Midbrain (tissue), 1 donor: ENCODE measurements around the gene PRSS48.
A peak's percentile ranks its signal among the peaks of the same experiment; 100 is the strongest.
"Not testable (repeated sequence)": the region's sequence is repeated elsewhere in the genome, so short reads cannot be mapped to it uniquely, and the experiment has no call there.

Source experiments
- DNase-seq: peaks from one replicate; lab custom pipeline; 2025; lab: John Stamatoyannopoulos, UW

Gene PRSS48

GRCh38 chr4:151318307-151319006 lies 41.5 kb downstream of the PRSS48 start:
- no peak for DNase-seq

GRCh38 chr4:151319490-151319889 lies 42.5 kb downstream of the PRSS48 start:
- DNase-seq: no peak

GRCh38 chr4:151321586-151321985 lies 44.6 kb downstream of the PRSS48 start:
- no peak for DNase-seq

DNA sequence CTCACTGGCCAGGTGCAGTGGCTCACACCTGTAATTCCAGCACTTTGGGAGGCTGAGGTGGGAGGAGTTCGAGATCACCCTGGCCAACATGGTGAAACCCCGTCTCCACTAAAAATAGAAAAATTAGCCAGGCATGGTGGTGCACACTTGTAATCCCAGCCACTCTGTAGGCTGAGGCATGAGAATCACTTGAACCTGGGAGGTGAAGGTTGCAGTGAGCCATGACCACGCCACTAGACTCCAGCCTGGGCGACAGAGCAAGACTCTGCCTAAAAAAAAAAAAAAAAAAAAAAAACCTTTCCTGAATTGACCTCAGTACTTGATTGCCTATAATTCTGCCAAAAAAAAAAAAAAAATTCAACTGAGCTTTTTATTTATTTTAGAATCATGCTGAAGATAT lies 45.2 kb downstream of the PRSS48 start:
- not testable (repeated sequence) for DNase-seq

- no peak for DNase-seq
These were observed 45.6 kb downstream of the PRSS48 start for GRCh38 chr4:151322570-151322969.

DNA sequence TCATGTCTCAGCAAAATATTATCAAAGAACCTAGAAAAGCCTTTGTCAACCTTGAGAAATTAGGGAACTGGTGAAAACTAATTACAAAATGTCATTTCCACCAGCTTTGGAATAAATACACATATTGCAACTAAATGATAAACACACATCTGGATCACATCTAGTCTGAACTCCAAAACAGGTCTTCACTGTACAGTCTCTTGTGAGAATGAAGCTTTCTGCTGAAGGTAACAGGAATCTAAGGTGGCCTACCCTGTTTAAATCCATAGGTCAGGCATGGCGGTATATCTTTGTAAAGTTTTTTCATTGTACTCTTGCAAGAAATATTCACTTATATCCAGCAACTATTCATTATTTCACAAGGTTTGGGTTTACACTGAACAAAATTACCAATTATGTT lies 46.7 kb downstream of the PRSS48 start:
- no peak for DNase-seq

GRCh38 chr4:151324124-151324751 lies 47.3 kb downstream of the PRSS48 start:
- peak; percentile 38 for DNase-seq

DNA sequence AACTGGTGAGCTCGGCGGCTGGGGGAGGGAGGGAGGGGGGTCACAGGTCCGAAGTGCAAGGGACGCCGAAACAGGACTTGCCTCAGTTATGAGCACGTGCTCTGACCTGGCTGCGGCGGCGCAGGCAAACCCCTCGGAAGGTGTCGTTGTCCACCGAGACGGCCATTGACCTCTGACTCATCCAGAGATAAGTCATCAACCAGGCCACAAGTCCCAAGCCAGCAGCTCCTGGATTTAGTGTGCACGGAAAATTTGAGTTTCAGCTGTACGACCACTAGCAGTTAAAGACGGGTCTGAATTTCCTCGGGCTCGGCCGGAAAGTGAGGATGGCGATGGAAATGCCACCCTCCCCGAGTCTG lies 47.8 kb downstream of the PRSS48 start:
- DNase-seq: peak; percentile 38

GRCh38 chr4:151325111-151325948 lies 48.4 kb downstream of the PRSS48 start, which contains the start of gene SH3D19:
Gene SH3D19 (minus strand): TSS chr4:151325605. CDS start chr4:151325352, 253 bp downstream.
- DNase-seq: peak; percentile 45

- no peak for DNase-seq
These were observed 48.9 kb downstream of the PRSS48 start for GRCh38 chr4:151325949-151326246.

DNA sequence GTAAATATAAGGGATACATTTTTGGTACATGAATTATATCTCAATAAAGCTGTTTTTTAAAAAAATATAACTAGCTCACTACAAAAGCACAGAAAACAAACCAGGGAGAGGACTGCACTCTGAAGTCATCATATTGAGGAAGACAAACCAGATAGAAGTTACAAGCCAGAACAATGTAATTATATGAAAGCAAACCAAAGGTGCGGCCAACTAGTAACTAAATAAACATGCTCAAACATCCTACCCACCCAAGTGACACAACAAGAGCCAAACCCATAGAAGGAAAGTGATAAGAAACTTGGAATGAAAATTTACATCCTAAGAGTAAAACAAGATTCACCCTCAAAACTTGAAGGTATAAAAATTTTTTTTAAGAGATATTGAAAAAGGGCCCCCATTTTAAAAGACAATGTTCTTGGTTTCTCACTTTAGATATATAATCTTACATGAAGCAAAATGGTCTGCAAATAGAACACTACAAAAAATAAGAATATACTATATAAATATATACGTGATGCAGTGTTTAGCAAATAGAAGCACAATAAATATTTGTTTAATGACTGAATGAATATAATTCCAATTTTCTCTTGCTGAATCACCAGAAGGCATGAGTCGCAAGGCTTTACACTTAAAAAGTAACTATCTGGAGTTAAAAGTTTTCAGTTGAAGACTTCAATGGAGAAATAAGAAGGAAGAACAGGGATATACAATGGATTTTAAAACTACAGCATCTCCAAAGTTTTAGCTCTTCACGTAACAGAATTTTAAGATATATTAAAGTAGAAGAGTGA lies 52.5 kb downstream of the PRSS48 start:
- no peak for DNase-seq

DNA sequence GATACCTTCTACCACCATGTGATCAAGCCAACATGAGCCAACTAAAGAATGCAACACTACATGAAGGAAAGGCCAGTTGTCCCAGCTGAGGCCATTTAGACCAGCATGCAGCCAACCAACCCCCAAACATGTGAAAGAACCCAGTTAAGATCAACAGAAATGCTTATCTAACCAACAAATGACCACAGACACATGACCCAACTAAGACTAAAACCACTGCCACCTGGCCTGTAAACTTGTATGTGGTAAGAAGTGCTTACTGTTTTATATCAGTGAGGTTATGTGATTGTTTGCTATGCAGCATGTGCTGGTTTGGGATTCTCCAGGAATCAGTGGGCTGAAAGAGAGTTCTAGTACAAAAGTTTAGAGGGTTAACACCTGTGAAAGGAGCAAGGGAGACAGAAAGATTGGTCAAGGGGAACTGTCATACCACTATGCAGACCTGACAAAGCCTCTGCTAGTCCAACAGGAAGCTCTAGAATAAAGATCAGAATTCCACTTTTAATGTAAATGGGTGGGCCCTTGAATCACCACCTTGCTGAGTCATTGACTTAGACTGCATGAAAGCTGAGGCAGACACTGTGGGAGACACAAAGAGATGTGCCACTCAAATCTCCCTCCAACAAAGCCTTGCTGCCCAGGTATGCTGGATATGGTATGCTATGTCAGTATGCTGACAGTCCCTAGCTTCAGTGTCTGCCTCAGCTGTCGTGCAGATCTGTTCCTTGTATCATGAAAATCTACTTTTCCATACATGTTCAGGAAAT lies 54.5 kb downstream of the PRSS48 start:
- no peak for DNase-seq

DNA sequence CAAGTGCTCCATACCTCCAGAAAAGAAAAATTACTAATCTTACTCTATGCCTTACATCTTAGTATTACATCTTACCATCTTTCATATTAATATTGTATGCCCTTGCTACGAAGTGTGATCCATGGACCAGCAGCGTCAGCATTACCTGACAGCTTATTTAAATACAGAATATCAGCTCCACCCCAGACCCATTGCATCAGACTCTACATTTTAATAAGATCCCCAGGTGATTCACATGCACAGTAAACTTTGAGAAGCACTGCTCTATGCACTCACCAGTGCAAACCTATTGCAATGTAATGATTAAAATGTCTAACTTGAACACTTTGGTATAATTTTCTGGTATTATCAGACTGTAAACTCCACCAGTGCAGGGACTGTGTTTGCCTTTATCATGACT lies 62.5 kb downstream of the PRSS48 start:
- DNase-seq: no peak

GRCh38 chr4:151340751-151341385 lies 63.9 kb downstream of the PRSS48 start:
- DNase-seq: no peak
